OCI-LY1 (cell line): ENCODE data around the gene ZNF775.

Experiments
- CTCF ChIP-seq: fragments of 200-600 bp; sonication (generic), shearing (Covaris generic); IDR thresholded peaks from 2 replicates; pipeline ENCODE4 v1.5.1; 2017; ENCODE audit warnings: mild to moderate bottlenecking, antibody characterized with exemption, low read length, moderate library complexity, mixed read lengths
- EZH2 ChIP-seq: fragments of 200-600 bp; sonication (generic), shearing (Covaris generic); IDR thresholded peaks from 2 replicates; pipeline ENCODE4 v1.8.0; 2017; ENCODE audit warnings: borderline replicate concordance, mixed run types, mild to moderate bottlenecking, antibody characterized with exemption, low read length, moderate library complexity, mixed read lengths

GRCh38 chr7:150396851-150397260 lies 17.7 kb downstream of the ZNF775 start:
- no peak for TF ChIP-seq CTCF
- no peak for TF ChIP-seq EZH2
